A549 (cell line): ENCODE data around the gene YRDC.

Experiments
- EP300 ChIP-seq, 2 experiments: fragments of >200 bp; sonication (Bioruptor Twin); formaldehyde crosslinking; IDR thresholded peaks; 2 replicates in 1 of 2; 3 replicates in 1 of 2; pipeline ENCODE4 v1.6.1; 2016 to 2017
- FOXS1 ChIP-seq: fragments of 250-450 bp; sonication (Bioruptor Pico); IDR thresholded peaks from 2 replicates; pipeline ENCODE4 v1.5.0; 2020; ENCODE audit warnings: mild to moderate bottlenecking, moderate library complexity
- HOXA7 ChIP-seq: fragments of 250-450 bp; sonication (Bioruptor Pico); IDR thresholded peaks from 2 replicates; pipeline ENCODE4 v1.5.0; 2020; ENCODE audit warnings: mild to moderate bottlenecking, moderate library complexity
- KDM1A ChIP-seq: fragments of 200-600 bp; sonication (generic); IDR thresholded peaks from 2 replicates; pipeline ENCODE4 v1.6.1; 2016; ENCODE audit warnings: low read depth, mild to moderate bottlenecking
- MAX ChIP-seq: IDR thresholded peaks from 2 replicates; pipeline ENCODE4 v1.6.1; 2012
- NFE2L2 ChIP-seq: fragments of 150-350 bp; conservative IDR thresholded peaks from 2 replicates; pipeline ENCODE4 v1.6.1; 2014; ENCODE audit warnings: low read length
- POLR2A ChIP-seq: IDR thresholded peaks from 2 replicates; pipeline ENCODE4 v1.6.1; 2012; ENCODE audit warnings: mild to moderate bottlenecking, low read length
- RAD21 ChIP-seq, 2 experiments: fragments of >200 bp in 1 of 2; sonication (Bioruptor Twin) in 1 of 2; formaldehyde crosslinking in 1 of 2; IDR thresholded peaks in 1 of 2; conservative IDR thresholded peaks in 1 of 2; 2 replicates in 1 of 2; 3 replicates in 1 of 2; pipeline ENCODE4 v1.6.1; 2012 to 2018; ENCODE audit warnings: inconsistent platforms in 1 of 2
- SREBF2 ChIP-seq: fragments of 450-650 bp; IDR thresholded peaks from 2 replicates; pipeline ENCODE4 v1.6.1; 2014; ENCODE audit warnings: mild to moderate bottlenecking, moderate library complexity
- ZSCAN20 ChIP-seq: fragments of 250-450 bp; sonication (Bioruptor Pico); IDR thresholded peaks from 2 replicates; pipeline ENCODE4 v1.8.0; 2022; ENCODE audit warnings: mild to moderate bottlenecking, moderate library complexity
- TF ChIP-seq, protein P1 (sequence below): fragments of >200 bp; sonication (Bioruptor Twin); formaldehyde crosslinking; IDR thresholded peaks from 3 replicates; pipeline ENCODE4 v1.5.1; 2016
- TF ChIP-seq, protein P2 (sequence below): fragments of >200 bp; sonication (Bioruptor Twin); formaldehyde crosslinking; IDR thresholded peaks from 2 replicates; pipeline ENCODE4 v1.6.1; 2016

DNA sequence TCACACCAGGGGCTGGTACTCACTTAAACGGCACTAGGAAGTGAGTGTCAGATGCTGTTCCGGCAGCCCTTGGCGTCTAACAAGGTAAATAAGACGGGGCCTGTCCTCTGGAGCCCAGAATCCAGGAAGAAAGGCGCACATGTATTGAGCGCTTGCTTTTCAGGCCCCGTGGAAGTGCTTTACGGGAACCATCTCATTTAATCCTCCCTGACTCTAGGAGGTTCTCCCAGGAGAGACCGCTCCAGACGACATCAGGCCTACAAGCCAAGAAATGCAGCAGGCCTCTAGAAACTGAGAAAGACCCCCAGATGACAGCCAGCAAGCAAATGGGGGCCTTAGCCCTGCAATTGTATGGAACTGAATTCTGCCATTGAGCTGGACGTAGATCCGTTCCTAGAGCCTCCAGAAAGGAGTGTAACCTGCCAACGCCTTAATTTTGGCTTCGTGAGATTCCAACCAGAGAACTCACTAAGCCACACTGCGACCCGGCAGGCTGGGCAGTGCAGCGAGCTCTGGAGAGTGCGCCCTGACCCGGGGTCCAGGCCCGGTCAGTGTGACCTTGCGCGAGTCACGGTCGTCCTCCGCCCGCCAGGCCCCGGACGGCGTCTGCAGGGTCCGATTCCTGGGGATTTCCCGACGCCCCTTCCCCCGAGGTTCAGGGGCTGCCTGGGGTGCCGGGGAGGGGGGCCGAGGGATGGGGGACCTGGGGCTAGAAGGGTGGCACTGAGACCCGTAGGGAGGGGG lies 14.9 kb downstream of the YRDC start:
- TF ChIP-seq, protein P1, sequence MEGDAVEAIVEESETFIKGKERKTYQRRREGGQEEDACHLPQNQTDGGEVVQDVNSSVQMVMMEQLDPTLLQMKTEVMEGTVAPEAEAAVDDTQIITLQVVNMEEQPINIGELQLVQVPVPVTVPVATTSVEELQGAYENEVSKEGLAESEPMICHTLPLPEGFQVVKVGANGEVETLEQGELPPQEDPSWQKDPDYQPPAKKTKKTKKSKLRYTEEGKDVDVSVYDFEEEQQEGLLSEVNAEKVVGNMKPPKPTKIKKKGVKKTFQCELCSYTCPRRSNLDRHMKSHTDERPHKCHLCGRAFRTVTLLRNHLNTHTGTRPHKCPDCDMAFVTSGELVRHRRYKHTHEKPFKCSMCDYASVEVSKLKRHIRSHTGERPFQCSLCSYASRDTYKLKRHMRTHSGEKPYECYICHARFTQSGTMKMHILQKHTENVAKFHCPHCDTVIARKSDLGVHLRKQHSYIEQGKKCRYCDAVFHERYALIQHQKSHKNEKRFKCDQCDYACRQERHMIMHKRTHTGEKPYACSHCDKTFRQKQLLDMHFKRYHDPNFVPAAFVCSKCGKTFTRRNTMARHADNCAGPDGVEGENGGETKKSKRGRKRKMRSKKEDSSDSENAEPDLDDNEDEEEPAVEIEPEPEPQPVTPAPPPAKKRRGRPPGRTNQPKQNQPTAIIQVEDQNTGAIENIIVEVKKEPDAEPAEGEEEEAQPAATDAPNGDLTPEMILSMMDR, result no peak
- no peak for TF ChIP-seq POLR2A
- no peak for TF ChIP-seq MAX
- TF ChIP-seq, protein P2, sequence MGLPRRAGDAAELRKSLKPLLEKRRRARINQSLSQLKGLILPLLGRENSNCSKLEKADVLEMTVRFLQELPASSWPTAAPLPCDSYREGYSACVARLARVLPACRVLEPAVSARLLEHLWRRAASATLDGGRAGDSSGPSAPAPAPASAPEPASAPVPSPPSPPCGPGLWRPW, result no peak
- TF ChIP-seq NFE2L2, result no peak
- TF ChIP-seq KDM1A, result no peak
- no peak for TF ChIP-seq HOXA7 (CRISPR knock-in tag)
- TF ChIP-seq EP300 (IDR thresholded peaks at IDR 0.05), result no peak
- no peak for TF ChIP-seq FOXS1 (CRISPR knock-in tag)
- TF ChIP-seq RAD21 (conservative IDR thresholded peaks at IDR 0.05 in 1 of 2, IDR thresholded peaks at IDR 0.05 in 1 of 2), result no peak
- TF ChIP-seq ZSCAN20, result no peak
- TF ChIP-seq SREBF2, result no peak
